Forelimb muscle (tissue), 1 donor: Measurements from ENCODE around the gene LHPP. TPM values are rescaled to one million over a fixed set of nuclear protein-coding genes. Genes with fewer than 3 reads are reported as not detected.
"Not testable (repeated sequence)": the region's sequence is repeated elsewhere in the genome, so short reads cannot be mapped to it uniquely, and the experiment has no call there.

ENCODE experiments used
- DNase-seq: peaks from one replicate; pipeline ENCODE4 v3.0.0-alpha.2; 2013; ENCODE audit warnings: low read depth
- polyA plus RNA-seq: library from polyadenylated mRNA; unstranded; fragments of 120-200 nt; gene quantifications from one replicate; pipeline ENCODE4 v1.2.1, GENCODE V29; 2013; ENCODE audit not compliant: insufficient read length

The LHPP gene
- polyA plus RNA-seq, 1 donor = 6.9 TPM

- DNase-seq = no peak
Observed at GRCh38 chr10:124569623-124570470, 108.2 kb downstream of the LHPP start.

DNA sequence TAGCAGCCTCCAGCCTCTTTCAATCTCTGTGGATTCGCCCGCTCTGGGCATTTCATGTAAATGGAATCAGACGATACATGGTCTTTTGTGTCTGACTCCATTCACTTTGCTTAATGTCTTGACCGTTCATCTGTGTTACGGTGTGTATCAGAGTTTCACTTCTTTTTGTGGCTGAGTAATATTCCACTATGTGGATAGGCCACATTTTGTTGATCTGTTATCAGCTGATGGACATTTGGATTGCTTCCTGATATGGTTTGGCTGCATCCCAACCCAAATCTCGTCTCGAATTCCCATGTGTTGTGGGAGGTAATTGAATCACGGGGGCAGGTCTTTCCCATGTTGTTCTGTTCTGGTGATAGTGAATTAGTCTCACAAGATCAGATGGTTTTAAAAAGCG is 109.0 kb downstream of the LHPP start:
- DNase-seq = no peak

GRCh38 chr10:124572751-124573150 is 111.1 kb downstream of the LHPP start:
- no peak for DNase-seq

DNA sequence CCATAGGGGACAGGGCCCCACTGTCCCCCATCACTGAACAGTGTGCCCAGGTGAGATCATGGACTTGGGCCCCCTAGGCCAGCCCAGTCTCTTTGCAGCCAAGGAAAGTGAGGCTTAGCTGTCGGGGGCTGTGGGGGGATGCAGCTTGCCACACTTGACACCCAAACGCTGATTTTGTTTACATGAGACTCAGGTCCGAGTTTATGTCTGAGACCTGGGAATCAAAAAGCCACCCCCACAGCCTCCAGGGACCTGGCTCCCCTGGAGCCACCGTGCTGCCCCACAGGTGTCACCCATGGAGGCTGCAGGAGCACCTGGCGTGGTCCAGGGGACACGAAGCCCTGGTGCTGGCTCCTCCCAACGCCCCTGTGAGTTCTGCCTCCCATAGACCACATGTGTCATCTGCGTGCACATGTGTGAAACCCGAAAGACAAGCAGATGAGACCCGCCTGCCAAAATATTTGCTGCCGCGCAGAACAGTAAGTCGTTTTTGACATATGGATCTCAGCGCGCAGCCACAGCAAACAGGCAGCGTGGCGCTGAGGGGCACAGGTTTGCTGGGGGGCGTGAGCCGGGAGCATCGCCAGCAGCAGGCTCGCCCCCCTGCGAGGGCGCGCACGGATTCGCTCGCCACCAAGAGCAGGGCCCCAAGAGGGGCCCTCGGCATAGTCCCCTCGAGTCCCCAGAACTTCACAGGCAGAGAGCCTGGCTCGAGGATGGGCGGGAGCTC is 112.3 kb downstream of the LHPP start:
- DNase-seq = no peak

DNA sequence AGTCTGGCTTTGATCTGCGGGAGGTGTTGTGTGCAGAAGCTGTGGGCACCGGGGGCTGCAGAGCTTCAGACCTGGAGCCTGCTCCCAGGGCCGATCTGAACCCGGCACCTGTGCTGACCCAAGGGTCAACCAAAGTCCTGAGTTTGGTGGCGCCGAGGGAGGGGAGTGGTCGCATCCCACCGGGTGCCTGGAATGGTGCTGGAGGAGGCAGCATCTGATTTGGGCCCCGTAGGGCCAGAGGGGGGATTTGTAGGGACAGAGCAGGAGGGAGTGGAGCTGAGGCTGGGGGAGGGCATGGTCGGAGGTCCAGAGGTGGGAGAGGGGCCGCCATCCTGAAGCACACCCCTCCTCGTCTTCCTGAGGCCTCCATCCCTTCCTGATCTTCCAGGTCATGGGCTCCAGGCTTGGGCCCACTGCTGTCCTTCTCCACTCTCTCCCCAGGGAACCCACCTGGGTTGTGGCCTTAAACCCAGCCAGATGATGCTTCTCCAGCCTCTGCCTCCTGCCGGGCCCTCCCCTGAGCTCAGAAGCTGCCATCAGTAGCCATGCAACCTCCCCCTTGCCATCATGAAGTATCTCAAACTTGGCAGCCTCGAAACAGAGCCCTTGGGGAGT is 112.9 kb downstream of the LHPP start:
- no peak for DNase-seq

DNA sequence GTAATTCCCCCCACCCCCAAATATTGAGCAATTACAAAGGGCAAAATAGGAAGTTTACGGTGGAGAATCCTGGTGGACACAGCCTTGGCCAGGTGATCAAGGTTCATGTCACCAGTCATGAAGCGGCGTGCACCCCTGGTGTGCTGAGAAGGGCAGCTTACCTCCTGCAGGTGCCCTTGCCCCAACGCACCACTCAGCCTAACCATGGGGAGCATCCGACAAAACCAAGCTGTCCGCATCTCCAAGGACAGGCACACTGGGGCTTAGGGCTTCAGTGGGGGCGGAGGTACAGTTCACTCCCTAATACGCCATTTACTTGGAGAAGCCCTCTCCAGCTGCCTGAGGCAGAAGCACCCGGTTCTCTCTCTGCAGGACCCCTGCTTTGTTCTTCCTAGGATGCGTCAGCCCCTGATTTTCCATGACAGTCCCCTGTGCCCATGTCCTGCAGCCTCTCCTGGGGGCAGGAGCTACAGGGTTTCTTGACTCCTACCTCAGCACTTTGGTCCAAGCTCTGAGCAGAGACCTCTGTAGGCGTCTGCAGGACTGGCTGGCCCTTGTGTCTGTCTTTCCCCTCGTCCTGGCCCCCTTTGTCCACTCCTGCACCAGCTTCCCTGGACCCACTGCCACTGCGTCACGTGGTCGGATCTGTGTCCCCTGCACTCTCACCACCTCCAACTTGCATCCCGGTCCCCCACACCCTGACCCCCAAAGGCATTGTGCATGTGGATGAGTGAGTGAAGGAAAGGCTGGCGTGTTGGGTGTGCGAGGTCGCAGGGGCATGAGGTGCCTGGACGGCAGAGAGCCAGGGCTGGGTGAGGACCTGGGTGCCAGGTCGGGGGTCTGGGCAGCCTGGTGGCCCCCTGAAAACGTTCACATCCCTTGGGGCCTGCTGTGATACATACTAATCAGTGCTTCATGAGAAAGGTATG is 113.7 kb downstream of the LHPP start:
- no peak for DNase-seq

GRCh38 chr10:124576526-124577420 is 115.2 kb downstream of the LHPP start:
- no peak for DNase-seq

DNA sequence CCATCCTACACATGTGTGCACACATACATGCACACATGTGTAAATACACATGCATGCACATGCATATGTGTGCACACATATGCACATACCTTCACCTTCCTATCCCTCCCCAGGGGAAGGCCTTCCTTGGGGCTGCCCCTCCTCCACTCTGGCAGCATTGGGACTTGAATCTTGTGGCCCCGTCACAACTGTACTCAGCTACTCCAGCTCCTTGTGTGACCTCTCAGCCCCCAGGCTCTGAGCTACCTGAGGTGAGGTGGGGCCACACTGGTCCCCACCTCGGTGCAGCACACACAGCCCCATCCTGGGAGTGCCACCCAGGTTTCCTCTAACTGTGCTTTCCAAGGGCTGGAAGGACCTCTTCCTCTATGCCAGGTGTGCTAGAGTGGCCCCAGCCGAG is 116.0 kb downstream of the LHPP start:
- DNase-seq = no peak

- DNase-seq = no peak
Observed at GRCh38 chr10:124578231-124579010, 116.8 kb downstream of the LHPP start.

- no peak for DNase-seq
Observed at GRCh38 chr10:124579011-124579399, 117.4 kb downstream of the LHPP start.

DNA sequence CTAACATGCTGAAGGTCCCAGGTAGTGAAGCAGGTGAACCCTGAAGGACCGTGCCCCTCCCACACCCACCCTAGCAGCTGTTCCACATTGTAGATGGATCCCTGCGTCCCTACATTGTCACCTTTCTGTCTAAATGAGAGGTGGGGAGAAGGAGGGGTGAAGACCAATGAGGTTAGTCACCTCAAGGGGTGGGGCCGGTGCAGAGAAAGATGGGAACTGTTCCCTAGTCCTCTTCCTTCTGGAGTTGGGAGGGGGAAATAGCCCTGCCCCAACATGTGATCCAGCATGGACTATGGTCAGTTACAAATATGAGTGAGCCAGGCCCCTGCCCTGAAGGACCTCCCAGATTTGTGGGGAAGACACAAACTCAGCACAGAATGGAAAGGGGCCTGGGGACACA is 124.5 kb downstream of the LHPP start:
- DNase-seq = no peak

DNA sequence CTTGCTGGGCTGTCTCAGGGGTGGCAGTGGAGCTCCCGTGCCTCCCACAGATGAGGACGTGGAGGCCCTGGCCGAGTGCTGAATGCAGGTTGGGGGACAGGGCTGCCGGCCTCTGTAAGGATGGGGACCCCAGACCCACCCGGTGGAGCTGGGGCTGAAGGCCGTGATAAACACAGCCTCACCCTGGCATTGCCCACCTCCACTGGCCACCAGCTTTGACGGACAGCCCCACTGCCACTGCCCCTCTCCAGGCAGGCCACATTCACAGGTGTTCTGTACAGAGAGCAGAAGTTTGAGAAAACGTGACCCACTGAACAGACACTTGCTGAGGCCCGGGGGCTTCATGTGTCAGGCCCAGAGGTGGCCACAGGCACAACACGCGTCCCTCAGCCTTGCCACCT is 126.2 kb downstream of the LHPP start:
- no peak for DNase-seq

DNA sequence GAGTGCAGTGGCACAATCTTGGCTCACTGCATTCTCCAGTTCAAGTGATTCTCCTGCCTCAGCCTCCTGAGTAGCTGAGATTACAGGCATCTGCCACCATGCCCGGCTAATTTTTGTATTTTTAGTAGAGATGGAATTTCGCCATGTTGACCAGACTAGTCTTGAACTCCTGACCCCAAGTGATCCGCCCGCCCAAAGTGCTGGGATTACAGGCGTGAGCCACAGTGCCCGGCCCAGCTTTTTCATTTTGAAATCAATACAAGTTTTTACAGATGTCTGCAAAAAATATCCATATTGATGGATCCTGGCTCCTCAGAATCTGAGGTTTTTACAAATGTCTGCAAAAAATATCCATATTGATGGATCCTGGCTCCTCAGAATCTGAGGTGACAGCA is 126.7 kb downstream of the LHPP start:
- DNase-seq = not testable (repeated sequence)

DNA sequence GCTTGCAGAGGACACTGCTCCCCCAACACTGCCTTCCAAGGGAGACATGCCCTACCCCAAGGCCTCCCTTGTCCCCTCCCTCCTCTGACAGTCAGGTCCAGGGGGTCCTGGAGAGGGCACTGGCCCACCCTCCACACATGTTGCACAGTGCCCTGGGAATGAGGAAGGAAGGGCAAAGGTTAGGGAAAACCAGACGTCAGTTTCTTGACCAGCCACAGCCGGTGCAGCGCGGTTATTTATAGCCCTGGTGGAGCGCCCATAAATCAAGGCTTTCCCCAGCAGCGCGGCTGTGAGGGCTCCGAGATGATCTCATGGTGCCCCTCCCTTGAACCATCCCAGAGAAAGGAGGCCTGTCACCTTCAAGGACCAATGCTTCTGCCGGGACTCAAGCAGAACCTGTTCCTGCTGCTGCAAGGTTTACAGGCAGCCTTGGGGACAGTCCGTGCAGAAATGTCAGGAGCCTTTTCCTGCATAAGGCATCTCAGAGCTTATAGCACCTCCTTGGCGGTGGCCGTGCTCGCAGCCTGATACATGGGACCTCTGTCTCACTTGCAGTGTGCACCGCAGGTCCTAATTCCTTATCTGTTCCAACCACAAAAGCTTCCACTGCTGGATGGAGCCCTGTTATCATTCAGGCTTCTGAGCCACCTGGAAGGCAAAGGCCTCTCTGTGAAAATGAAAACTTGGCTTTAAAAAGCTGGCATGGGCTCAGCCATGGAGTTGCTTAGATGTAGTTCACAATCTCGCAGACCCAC is 127.3 kb downstream of the LHPP start:
- DNase-seq = no peak

- no peak for DNase-seq
Observed at GRCh38 chr10:124589491-124590041, 127.9 kb downstream of the LHPP start.

DNA sequence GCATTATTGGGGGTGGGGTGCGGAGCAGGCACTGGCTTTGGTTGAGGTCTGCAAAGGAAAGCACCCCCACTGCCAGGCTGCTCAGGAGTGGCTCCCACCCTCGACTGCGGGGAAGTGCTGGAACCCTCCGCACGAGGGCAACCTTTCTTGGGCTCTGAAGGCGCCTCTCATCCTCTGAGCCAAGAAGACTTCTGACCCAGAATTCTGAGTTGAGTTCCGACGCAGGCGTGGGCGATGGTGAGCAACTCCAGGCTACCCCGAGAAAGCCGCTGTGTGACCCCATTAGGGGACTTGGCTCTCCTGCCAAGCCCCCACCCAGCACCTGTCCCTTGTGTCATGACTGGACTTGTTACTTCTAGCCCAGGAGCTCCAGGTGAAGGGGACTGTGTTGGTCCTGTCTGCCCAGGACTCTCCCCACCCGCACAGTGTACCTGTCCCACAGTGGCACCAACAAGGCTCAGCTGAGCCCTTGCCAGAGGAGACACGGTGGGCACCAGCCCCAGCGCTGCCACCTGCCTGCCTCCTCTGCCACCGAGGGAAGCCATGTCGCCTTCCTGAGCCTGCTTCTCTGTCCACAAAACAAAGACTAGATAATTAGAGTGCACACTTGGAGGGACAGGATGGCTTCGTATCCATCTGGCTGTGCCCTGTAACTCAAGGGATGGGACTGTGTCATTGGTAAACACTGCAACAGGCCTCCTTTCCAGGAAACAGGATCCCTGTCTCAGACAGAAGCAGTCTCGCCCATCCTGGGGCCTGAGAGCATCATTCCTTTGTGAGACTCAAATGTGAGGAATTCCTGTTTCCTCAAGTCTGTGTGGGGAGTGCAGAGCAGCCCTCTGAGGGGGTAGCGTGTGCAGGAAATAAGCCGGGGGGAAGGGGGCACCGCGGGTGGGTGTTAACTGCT is 128.8 kb downstream of the LHPP start:
- DNase-seq = no peak

DNA sequence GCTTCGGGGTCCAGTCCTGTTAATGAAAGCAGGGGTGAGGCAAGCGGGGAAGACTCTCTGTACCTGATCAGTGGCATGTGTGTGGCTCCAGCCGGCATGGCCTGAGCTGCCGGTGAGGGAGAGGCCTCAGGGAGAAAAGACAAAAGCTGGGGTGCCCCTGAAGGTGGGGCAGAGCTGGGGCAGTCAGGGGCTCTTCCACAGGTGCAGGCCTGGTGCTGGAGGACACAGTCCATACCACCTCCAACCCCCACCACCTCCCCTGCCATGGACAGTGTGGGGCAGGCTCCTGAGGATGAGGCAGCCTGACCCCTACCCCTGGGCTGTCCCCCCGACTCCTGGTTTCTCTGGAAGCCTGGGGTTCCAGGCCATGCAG is 129.5 kb downstream of the LHPP start:
- no peak for DNase-seq

- DNase-seq = no peak
Observed at GRCh38 chr10:124592101-124592500, 130.5 kb downstream of the LHPP start.
